ENCODE data around the gene DCBLD1.

GRCh38 chr6:117451671-117452070 is 30.8 kb upstream of the DCBLD1 start:
- TF ChIP-seq CTCF (IDR thresholded peaks at IDR 0.05) (no peak), POLR2A (IDR thresholded peaks at IDR 0.05) (no peak)
